Measurements from ENCODE around the gene ATRNL1. TPM values are rescaled to one million over a fixed set of nuclear protein-coding genes. Genes with fewer than 3 reads are reported as not detected.

The ATRNL1 gene
- total RNA-seq, 1 experiment from 2014 or later, result 0.12 TPM

DNA sequence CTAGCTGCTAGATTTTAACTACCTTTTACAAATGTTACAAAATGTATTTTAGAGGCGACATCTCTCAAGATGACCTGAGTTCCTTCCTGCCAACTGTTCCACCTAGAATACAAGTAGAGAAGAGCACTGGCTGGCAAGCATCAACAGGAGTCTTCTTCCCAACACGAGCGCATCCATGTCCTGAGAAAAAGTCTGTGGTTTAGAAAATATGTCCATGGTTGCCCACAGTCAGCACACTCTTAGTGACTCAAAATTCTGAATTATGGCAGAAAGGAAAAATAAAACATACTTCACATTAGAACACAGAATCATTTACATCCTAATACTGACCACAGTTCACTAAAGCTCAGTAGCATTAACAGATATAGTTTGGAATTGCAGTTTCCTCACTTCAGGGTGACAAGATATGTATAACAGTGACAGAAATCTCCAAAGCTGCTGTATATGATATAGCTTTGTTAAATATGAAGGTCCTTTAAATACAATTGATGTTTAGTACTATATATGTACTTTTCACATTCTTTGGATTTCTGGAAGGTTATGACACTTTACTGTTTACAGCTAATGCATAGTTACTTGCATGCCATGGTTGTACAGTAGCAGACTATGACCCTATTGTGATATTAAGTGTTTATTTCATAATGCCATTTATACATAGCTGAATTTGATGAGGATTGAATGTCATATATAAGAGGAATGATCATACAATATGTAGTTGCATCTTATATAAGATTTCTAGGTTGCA lies 852.7 kb downstream of the ATRNL1 start:
- DNase-seq (ENCODE audit: low read depth), result no peak

DNA sequence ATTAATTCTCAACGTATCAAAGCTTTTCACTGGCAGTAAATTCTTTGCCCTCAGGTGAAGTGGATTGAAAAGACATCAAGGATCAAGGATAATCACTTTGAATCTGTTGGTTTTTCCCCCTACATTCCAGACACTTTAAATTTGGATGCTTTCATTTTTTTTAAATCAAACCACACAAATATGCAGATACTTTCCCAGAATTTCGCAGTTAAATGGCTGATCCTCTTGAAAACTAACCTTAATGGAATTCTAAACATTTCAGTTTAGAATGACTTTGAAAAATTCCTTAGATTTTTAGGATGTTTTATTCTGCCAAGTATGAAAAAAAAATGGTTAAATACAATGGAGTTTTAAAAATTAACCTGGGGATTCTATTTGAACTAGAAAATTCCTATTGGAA lies 853.9 kb downstream of the ATRNL1 start:
- DNase-seq (ENCODE audit: low read depth), result peak; percentile 4

- DNase-seq (ENCODE audit: low read depth), result no peak
Measured at GRCh38 chr10:115948465-115948864, 855.3 kb downstream of the ATRNL1 start.

DNA sequence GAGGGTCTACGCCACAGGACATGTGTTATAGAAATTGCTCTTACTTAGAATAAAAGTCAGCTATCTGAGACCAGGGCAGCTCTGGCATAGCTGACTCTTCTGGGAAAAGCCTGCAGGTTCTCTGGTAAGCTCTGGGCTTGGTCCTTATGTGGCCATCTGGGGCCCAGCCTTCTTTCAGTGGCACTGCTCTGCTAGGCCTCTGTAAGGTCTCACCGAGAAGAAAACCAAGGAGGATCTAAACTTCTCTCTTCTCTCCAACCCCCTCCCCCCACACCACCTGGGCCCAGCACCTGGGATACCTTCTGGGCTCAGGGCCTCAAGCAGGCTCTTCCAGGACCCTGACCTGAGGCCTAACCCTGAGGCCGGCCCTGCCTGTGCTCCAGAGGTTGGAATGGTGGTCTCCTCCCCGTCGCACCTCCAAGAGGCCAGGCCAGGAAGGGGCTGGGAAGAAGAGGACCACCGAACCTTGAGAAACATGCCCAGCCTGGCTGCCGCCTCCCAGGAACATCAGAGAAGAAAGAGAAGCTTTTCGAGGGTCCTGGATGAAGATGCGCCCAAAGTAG lies 856.2 kb downstream of the ATRNL1 start:
- DNase-seq (ENCODE audit: low read depth), result no peak

- no peak for DNase-seq (ENCODE audit: low read depth)
Measured at GRCh38 chr10:115950320-115950719, 857.2 kb downstream of the ATRNL1 start.

DNA sequence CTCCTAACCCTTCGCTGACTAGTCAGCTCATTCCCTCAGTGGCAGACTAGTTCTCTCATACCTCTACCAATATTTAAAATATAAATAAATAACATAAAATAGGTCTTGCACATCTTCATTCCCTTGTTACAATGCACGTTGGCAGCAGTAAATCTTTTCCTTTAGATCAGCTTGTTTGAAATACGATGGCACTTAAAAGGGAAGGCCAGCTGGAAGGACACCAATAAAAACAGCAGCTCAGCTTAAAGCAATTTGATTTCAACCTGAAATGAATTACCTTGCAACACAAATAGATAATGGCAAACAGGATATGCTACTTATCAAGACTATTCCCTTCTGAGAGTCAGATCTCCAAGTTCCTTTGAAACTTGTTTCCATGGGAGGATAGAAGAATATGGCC lies 858.1 kb downstream of the ATRNL1 start:
- no peak for DNase-seq (ENCODE audit: low read depth)

DNA sequence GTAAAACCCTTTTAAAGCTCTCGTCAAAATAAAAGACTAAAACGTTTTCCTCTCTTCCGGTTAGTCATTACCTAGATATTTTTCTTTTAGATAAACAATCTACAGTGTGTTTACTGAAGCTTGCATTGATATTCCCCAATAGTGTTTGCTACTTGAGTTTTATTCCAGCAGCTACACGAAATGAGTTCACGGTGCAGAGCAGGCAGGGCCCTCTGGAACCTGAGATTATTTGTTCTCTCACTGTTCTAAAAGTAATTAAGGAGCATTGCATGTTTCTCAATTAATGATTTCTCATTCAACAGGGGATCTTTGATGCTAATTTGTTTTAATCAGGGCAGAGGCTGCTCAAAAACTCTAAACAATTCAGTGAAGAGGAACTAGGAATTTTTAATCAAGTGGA lies 860.1 kb downstream of the ATRNL1 start:
- DNase-seq (ENCODE audit: low read depth), result no peak

DNA sequence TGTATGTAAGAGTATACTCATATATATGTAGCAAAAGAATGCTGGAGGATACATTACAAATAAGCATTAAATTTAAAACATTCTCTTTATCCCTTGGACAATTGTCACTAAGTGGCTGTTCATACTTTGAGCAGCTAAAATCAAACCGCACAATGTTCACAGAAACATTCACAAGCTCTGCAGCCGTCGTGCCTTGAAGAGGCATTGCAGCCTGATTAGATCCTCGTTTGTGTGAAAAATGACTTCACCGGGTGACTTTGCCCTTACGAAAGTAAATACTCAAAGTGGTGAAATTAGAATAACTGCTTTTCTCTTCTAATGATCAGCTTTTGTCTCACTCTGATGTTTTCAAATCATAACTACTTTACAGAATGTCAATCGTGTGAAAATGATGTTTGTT lies 860.8 kb downstream of the ATRNL1 start:
- no peak for DNase-seq (ENCODE audit: low read depth)

GRCh38 chr10:115956225-115957011 lies 863.3 kb downstream of the ATRNL1 start:
- DNase-seq (ENCODE audit: low read depth), result no peak

DNA sequence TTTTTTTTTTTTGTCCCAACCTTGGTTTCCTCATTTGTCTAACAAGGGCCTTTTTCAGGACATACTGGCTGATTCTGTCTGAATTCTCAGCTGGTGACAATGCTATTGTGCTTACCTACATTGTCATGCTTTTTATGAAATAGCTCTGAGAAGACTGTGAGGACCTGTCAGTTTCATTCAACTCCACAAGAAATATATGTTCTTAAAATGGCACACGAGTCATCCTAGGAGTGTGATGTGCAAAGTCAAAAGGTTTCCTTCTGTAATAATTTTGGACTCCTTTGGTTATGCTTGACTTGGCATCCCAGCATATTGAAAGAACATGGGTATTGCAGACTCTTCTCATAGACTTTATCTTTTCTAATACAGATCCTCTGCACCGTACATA lies 863.8 kb downstream of the ATRNL1 start:
- DNase-seq (ENCODE audit: low read depth), result no peak

DNA sequence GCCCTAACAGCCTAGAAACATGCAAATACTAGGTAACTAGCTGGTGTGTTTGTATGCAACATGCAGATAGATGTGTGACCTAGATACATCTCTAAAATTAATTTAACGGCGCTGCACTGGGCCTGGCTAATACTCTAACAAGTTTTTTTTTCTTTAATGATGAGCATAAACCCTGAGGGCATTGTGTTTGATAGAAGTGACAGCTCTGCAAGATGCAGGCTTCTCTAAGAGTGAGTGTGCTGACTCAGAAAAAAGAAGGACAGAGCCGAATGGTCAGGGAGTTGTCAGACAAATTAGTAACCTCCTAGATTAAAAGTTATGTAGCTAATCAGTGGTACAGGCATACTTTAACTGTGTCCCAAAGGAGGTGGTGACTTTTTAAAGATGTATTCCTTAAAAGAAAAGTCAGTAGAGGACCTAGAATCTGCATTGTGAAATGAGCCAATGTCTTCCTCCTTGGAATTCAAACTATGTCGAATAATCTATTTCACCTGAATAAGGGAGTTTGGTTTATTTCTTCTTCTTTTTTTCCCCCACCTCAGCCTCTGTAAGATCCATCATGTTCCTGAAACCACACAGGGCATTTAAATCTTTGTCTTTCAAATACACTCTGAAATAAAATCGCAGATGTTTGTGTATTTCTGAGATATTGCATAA lies 864.7 kb downstream of the ATRNL1 start:
- DNase-seq (ENCODE audit: low read depth), result no peak

DNA sequence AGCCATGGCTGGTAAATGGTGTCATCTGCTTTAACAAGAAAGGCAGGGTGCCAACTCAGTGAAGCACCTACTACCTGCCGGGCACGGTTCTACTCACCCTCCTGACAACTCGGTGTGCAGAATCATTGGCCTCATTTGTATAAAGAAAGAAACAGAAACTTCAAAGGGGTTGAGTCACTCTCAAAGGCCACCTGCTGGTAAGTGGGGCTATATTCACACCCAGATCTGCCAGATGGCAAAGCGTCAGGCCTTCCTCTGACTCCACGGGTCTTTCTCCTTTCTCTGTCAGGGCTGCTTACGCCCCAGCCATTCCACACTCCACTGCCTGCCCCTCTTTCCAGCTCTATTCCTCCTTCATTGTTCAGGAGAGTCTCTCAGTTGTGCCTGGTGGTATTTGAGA lies 870.7 kb downstream of the ATRNL1 start:
- no peak for DNase-seq (ENCODE audit: low read depth)

GRCh38 chr10:115964827-115965226 lies 871.7 kb downstream of the ATRNL1 start:
- no peak for DNase-seq (ENCODE audit: low read depth)

- no peak for DNase-seq (ENCODE audit: low read depth)
Measured at GRCh38 chr10:115965376-115965775, 872.2 kb downstream of the ATRNL1 start.

GRCh38 chr10:115968236-115968635 lies 875.1 kb downstream of the ATRNL1 start:
- DNase-seq (ENCODE audit: low read depth), result no peak

DNA sequence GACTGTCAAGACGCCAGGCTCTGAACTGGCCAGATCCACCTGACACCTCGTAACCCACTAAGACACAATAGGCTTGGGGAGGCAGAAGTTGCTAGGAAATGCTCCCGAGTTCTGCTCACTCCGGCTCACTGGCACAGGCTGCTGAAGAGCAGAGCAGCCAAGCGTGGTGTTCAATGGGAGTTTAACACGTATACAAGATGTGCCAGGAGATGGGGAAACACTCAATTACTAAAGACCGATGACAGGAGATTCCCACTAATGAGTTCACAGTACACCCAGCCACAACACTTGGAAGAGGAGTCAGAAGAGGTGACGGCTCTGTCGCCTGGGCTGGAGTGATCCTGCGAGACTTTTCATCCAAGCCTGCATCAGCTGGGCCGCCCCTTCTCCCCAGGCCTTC lies 876.4 kb downstream of the ATRNL1 start:
- no peak for DNase-seq (ENCODE audit: low read depth)

DNA sequence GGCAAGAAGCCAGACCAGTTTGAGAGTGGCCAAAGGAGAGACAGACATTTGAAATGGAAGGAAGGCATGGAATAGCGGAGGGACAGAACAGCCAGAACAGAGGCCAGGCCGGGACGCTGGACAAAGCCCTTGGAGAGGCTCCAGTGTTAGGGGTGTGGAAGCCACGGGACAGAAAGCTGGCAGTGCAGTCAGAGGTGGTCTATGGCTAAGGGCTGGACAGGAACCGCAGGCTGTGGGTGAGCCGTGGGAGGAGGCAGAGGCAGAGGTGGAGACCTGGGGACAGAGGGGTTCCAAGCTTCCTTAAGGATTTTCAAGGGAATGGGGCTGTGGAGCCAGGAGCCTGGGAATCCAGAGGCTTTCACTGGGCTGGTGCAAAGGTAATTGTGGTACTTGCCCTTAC lies 878.8 kb downstream of the ATRNL1 start:
- no peak for DNase-seq (ENCODE audit: low read depth)

- no peak for DNase-seq (ENCODE audit: low read depth)
Measured at GRCh38 chr10:115972426-115972825, 879.3 kb downstream of the ATRNL1 start.

DNA sequence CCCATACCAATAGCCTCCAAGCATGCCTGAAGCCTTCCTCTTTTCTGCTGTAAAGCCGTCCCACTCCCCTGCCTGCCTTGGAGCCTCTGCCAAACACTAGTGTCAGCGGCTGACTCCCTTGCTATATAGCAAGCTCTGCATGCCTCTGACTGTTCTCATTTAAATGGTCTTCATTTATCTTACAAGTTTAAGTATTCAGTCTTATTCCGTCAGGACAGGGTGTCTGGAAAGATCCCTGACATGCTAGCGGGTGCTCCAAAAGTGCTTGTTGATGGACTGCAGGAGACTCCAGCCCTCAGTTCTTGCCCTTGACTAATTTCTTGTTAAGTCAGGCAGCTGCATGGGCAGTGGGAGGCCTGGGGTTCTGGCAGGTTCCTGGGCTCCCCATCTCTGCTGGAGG lies 881.2 kb downstream of the ATRNL1 start:
- no peak for DNase-seq (ENCODE audit: low read depth)

DNA sequence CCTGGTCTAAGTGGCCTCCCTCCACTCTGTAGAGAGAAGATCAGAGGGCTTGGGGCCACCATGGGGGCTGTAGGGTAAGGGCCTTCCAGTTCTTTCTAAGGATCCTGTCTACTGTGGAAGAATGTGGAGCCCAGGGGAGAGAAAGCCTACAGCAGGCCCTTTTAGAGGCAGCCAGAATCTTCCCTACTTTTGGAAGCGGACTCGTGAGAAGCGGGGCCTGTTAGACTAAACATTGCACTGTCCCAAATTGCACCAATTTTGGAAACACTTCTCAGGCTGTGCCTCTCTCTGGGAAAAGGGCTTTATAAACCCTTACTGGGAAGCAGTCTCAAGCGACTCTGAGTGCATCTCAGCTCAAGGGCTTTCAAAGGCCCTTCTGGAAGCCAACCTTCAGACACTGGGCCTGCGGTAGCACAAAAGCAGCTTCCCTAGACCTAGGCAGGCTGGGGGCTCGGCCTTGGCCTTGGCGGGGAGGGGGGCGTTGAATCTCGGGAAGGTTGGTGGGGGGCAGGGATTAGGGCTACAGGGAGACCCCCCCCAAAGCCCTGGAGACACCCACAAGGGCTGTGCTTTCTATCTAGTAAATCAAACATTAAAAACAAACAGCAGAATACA lies 881.8 kb downstream of the ATRNL1 start:
- DNase-seq (ENCODE audit: low read depth), result no peak

DNA sequence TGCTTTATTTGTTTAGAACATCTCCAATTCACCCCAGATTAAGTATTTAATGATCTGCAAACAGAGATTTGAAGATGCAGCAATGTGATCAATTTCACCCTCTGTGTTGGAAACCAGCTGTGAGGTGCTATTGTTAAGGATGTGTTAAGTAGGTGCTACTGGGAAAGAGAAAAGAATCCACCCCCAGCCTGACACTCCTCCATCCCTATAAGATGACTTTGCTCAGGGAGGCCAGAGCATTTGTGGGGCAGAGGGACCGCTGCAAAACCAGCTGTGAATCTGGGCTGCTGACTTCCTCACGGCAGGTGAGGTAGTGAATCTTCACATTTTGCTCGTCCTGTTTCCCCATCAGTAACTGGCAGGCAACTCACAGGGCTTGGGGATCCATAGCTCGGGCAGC lies 882.3 kb downstream of the ATRNL1 start:
- DNase-seq (ENCODE audit: low read depth), result no peak

DNA sequence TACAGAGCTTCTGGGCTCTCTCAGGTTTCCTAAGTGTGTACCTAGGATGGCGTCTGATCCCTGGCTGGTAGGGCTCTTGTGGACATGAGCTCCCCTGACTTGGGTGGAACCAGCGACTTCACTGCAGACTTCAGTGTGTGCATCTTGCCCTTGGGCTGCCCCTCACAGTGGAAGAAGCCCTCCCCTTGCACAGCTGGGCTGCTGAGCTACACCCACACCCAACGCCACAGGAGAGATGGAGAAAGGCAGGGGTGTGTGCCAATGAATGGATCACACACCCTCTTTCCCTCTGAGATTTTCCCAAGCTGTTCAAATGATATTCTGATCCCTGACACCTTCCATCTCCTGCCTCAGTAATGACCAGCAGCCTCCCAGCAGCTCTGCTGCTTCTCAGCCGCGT lies 883.2 kb downstream of the ATRNL1 start:
- no peak for DNase-seq (ENCODE audit: low read depth)
